HCT116 (cell line): ENCODE results near the gene CPM. TPM values are rescaled to one million over a fixed set of nuclear protein-coding genes. Genes with fewer than 3 reads are reported as not detected.

Experiments
- ATAC-seq: fragments of 200-7000 bp; cut with Tn5 transposase; 2 replicates; pipeline ENCODE4 v1.9.1; 2020; ENCODE audit warnings: mild to moderate bottlenecking, moderate library complexity
- BruUV-seq: library from RNA; stranded (reverse); fragments of 400-500 nt; replicated peaks from 2 replicates; lab custom pipeline; 2021; lab: Mats Ljungman, UMichigan
- CTCF ChIA-PET: fragments of 300-600 bp; sonication (Branson Sonifier 250); formaldehyde crosslinking; loops from one replicate; lab custom pipeline; 2021; ENCODE audit warnings: antibody characterized with exemption; lab: Charles Lee
- POLR2A ChIA-PET: fragments of 300-600, 350-600 bp; sonication (Branson Sonifier 250); formaldehyde crosslinking; loops from one replicate; lab custom pipeline; 2021; ENCODE audit warnings: antibody characterized with exemption; lab: Charles Lee
- RAD21 ChIA-PET, 2 experiments: fragments of 300-600 bp; sonication (Branson Sonifier 250); formaldehyde crosslinking; loops; one replicate each; lab custom pipeline; 2023; ENCODE audit warnings: low total read pairs in 2 of 2; ENCODE audit not compliant: uncharacterized antibody in 2 of 2, unreplicated experiment in 2 of 2, low non-redundant PET in 1 of 2; lab: Charles Lee
- DNase-seq: peaks from one replicate; pipeline ENCODE4 v3.0.0-alpha.2; 2010; ENCODE audit warnings: low read depth, low spot score
- H2AFZ ChIP-seq: fragments of 200-600 bp; shearing (Covaris generic), sonication (generic); 2 replicates; pipeline ENCODE4 v1.6.1; 2017; ENCODE audit warnings: low read depth, mixed run types, mixed read lengths, antibody characterized with exemption, low read length; ENCODE audit not compliant: poor library complexity, severe bottlenecking
- H3K27ac ChIP-seq: 2 replicates; pipeline ENCODE4 v1.5.1; 2012; ENCODE audit warnings: low read depth, low read length
- H3K27me3 ChIP-seq: fragments of 200-600 bp; sonication (generic); 2 replicates; pipeline ENCODE4 v1.6.1; 2016; ENCODE audit warnings: mixed run types, low read length, mixed read lengths; ENCODE audit not compliant: insufficient read depth
- H3K36me3 ChIP-seq, 2 experiments: fragments of 200-500 bp in 1 of 2; fragments of 200-600 bp in 1 of 2; sonication (Bioruptor generic) in 1 of 2; sonication (generic) in 1 of 2; 2 replicates each; pipeline versions ENCODE4 v1.5.1 to v1.6.1; 2014 to 2016; ENCODE audit warnings: low read length in 2 of 2, inconsistent platforms in 1 of 2, mixed read lengths in 1 of 2, mixed run types in 1 of 2; ENCODE audit not compliant: insufficient read depth in 2 of 2, control insufficient read depth in 1 of 2
- H3K4me1 ChIP-seq, 2 experiments: fragments of 200-600 bp in 1 of 2; sonication (generic) in 1 of 2; 2 replicates each; pipeline versions ENCODE4 v1.5.1 to v1.6.1; 2012 to 2017; ENCODE audit warnings: low read length in 2 of 2, inconsistent platforms in 1 of 2, mild to moderate bottlenecking in 1 of 2, mixed read lengths in 1 of 2, mixed run types in 1 of 2, moderate library complexity in 1 of 2; ENCODE audit not compliant: insufficient read depth in 2 of 2, control insufficient read depth in 1 of 2
- H3K4me2 ChIP-seq: fragments of 200-600 bp; sonication (generic); 2 replicates; pipeline ENCODE4 v1.6.1; 2017; ENCODE audit warnings: mixed run types, low read length, mixed read lengths
- H3K4me3 ChIP-seq, 2 experiments: fragments of 200-600 bp in 1 of 2; sonication (generic) in 1 of 2; replicated peaks in 1 of 2; 2 replicates each; pipeline ENCODE4 v1.5.1; 2011 to 2016; ENCODE audit warnings: low read length in 2 of 2, control low read depth in 1 of 2, low read depth in 1 of 2, mild to moderate bottlenecking in 1 of 2, mixed read lengths in 1 of 2, mixed run types in 1 of 2
- H3K79me2 ChIP-seq: fragments of 200-600 bp; sonication (generic); 2 replicates; pipeline ENCODE4 v1.6.1; 2017; ENCODE audit warnings: mild to moderate bottlenecking, mixed run types, low read length, moderate library complexity, mixed read lengths; ENCODE audit not compliant: insufficient read depth
- H3K9ac ChIP-seq: fragments of 200-600 bp; sonication (generic); 2 replicates; pipeline ENCODE4 v1.6.1; 2016; ENCODE audit warnings: low read length, mixed read lengths
- H3K9me2 ChIP-seq: fragments of 200-600 bp; sonication (generic), shearing (Covaris generic); 2 replicates; pipeline ENCODE4 v1.6.1; 2017; ENCODE audit warnings: mixed run types, mild to moderate bottlenecking, moderate library complexity; ENCODE audit not compliant: insufficient read depth
- H3K9me3 ChIP-seq, 2 experiments: fragments of 200-500 bp in 1 of 2; fragments of 200-600 bp in 1 of 2; sonication (Bioruptor generic) in 1 of 2; sonication (generic) in 1 of 2; 2 replicates each; pipeline ENCODE4 v1.6.1; 2014 to 2017; ENCODE audit warnings: low read length in 2 of 2, mixed read lengths in 2 of 2, inconsistent platforms in 1 of 2, low read depth in 1 of 2, mild to moderate bottlenecking in 1 of 2, mixed run types in 1 of 2, moderate library complexity in 1 of 2; ENCODE audit not compliant: control insufficient read depth in 1 of 2, insufficient read depth in 1 of 2
- H4K20me1 ChIP-seq: fragments of 200-600 bp; sonication (generic), shearing (Covaris generic); 2 replicates; pipeline ENCODE4 v1.6.1; 2017; ENCODE audit warnings: mixed run types, mild to moderate bottlenecking, moderate library complexity; ENCODE audit not compliant: insufficient read depth
- CBX3 ChIP-seq: IDR thresholded peaks from 2 replicates; pipeline ENCODE4 v1.6.1; 2012; ENCODE audit warnings: low read depth
- CEBPB ChIP-seq: IDR thresholded peaks from 2 replicates; pipeline ENCODE4 v1.6.1; 2012; ENCODE audit warnings: low read depth
- EGR1 ChIP-seq: IDR thresholded peaks from 2 replicates; pipeline ENCODE4 v1.6.1; 2012; ENCODE audit warnings: low read depth
- ELF1 ChIP-seq: IDR thresholded peaks from 2 replicates; pipeline ENCODE4 v1.6.1; 2012; ENCODE audit warnings: low read depth, borderline replicate concordance
- EZH2 ChIP-seq: fragments of 200-600 bp; sonication (generic); IDR thresholded peaks from 2 replicates; pipeline ENCODE4 v1.6.1; 2017; ENCODE audit warnings: antibody characterized with exemption, mixed run types
- FOSL1 ChIP-seq: IDR thresholded peaks from 2 replicates; pipeline ENCODE4 v1.6.1; 2012; ENCODE audit warnings: low read depth
- POLR2A ChIP-seq: IDR thresholded peaks from 2 replicates; pipeline ENCODE4 v1.7.0; 2011; ENCODE audit warnings: borderline replicate concordance; ENCODE audit not compliant: insufficient read depth, insufficient read length; ENCODE audit errors: extremely low read depth
- POLR2AphosphoS5 ChIP-seq: IDR thresholded peaks from 2 replicates; pipeline ENCODE4 v1.6.1; 2011; ENCODE audit warnings: mild to moderate bottlenecking, low read depth, low read length, moderate library complexity
- RAD21 ChIP-seq: IDR thresholded peaks from 2 replicates; pipeline ENCODE4 v1.6.1; 2012; ENCODE audit warnings: low read depth, mild to moderate bottlenecking
- REST ChIP-seq: IDR thresholded peaks from 2 replicates; pipeline ENCODE4 v1.6.1; 2012; ENCODE audit warnings: low read depth
- SIN3A ChIP-seq: IDR thresholded peaks from 2 replicates; pipeline ENCODE4 v1.6.1; 2012; ENCODE audit warnings: low read depth
- SP1 ChIP-seq: IDR thresholded peaks from 2 replicates; pipeline ENCODE4 v1.6.1; 2012; ENCODE audit warnings: low read depth
- SRF ChIP-seq: IDR thresholded peaks from 2 replicates; pipeline ENCODE4 v1.6.1; 2012; ENCODE audit warnings: low read depth
- TCF7L2 ChIP-seq: IDR thresholded peaks from 2 replicates; pipeline ENCODE4 v1.7.0; 2011; ENCODE audit warnings: borderline replicate concordance, inconsistent platforms; ENCODE audit not compliant: insufficient read depth, insufficient read length; ENCODE audit errors: extremely low read depth
- ZFX ChIP-seq: fragments of 450-650 bp; IDR thresholded peaks from 2 replicates; pipeline ENCODE4 v1.6.1; 2017
- ZNF274 ChIP-seq: fragments of 200-500 bp; sonication (Bioruptor generic); IDR thresholded peaks from 2 replicates; pipeline ENCODE4 v1.6.1; 2014; ENCODE audit warnings: mild to moderate bottlenecking, low read depth, low read length, inconsistent platforms
- intact Hi-C: fragments of 100-400 bp; cut with micrococcal nuclease; formaldehyde crosslinking; loops from 2 replicates; pipeline ENCODE4 v1.10.0; 2022
- total RNA-seq: library from RNA; stranded (reverse); gene quantifications from one replicate; pipeline ENCODE4 v1.2.1, GENCODE V29; 2021; ENCODE audit not compliant: unreplicated experiment
- TF ChIP-seq, protein P1 (sequence below): IDR thresholded peaks from 2 replicates; pipeline ENCODE4 v1.6.1; 2012
- TF ChIP-seq, protein P2 (sequence below), 3 experiments: fragments of 200-600 bp in 1 of 3; sonication (generic) in 1 of 3; IDR thresholded peaks in 2 of 3; conservative IDR thresholded peaks in 1 of 3; 2 replicates each; pipeline ENCODE4 v1.5.1; 2012 to 2017; ENCODE audit warnings: low read depth in 2 of 3, low read length in 2 of 3, antibody characterized with exemption in 1 of 3, borderline replicate concordance in 1 of 3, control low read depth in 1 of 3, mild to moderate bottlenecking in 1 of 3, mixed read lengths in 1 of 3, mixed run types in 1 of 3, moderate library complexity in 1 of 3; ENCODE audit not compliant: insufficient read depth in 1 of 3
- TF ChIP-seq, protein P3 (sequence below): IDR thresholded peaks from 2 replicates; pipeline ENCODE4 v1.6.1; 2011; ENCODE audit warnings: mild to moderate bottlenecking, low read length, moderate library complexity; ENCODE audit not compliant: insufficient replicate concordance; ENCODE audit errors: extremely low read depth
- TF ChIP-seq, protein P4 (sequence below): IDR thresholded peaks from 2 replicates; pipeline ENCODE4 v1.6.1; 2012

CPM gene
- total RNA-seq, 1 experiment from 2014 or later, result 5.3 TPM

DNA sequence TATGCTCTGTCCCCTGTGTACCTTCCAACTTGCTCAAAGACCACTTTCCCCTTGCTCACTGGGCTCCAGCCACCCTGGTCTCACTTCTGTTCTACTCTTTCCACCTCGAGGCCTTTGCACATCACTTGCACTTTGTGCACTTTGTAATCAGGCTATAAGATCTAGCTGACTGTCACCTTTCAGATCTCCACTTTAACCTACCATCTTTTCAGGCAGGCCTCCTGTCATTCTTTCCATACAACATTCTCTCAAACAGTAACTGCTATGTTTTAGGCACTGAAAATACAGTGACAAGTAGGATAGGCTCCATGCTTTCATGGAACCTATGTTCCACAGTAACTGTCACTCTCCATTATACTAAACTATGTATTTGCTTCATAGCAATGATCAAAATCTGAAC lies 14.0 kb downstream of the CPM start:
- Histone ChIP-seq H3K79me2 (no peaks in the 10 kb centered on the region), H3K36me3 (no peaks in the 10 kb centered on the region), H3K9me2 (no peaks in the 10 kb centered on the region), H3K4me1 (no peaks in the 10 kb centered on the region), H3K4me2 (no peak overlapping the region), H3K4me3 (no peak overlapping the region), H3K9ac (no peak overlapping the region), H3K27me3 (no peaks in the 10 kb centered on the region), H3K27ac (no peak overlapping the region), H4K20me1 (no peaks in the 10 kb centered on the region), H2AFZ (no peak overlapping the region), H3K9me3 (no peaks in the 10 kb centered on the region)
- ATAC-seq, result no peak
- ChIA-PET RAD21 (no interaction called here), CTCF (no interaction called here), POLR2A (no interaction called here)
- intact Hi-C loops, result no loop called here
- BruUV-seq, result no TSS peak
- TF ChIP-seq ZFX, result no peak
- no peak for TF ChIP-seq CEBPB
- TF ChIP-seq, protein P1, sequence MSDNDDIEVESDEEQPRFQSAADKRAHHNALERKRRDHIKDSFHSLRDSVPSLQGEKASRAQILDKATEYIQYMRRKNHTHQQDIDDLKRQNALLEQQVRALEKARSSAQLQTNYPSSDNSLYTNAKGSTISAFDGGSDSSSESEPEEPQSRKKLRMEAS, result no peak
- TF ChIP-seq, protein P2, sequence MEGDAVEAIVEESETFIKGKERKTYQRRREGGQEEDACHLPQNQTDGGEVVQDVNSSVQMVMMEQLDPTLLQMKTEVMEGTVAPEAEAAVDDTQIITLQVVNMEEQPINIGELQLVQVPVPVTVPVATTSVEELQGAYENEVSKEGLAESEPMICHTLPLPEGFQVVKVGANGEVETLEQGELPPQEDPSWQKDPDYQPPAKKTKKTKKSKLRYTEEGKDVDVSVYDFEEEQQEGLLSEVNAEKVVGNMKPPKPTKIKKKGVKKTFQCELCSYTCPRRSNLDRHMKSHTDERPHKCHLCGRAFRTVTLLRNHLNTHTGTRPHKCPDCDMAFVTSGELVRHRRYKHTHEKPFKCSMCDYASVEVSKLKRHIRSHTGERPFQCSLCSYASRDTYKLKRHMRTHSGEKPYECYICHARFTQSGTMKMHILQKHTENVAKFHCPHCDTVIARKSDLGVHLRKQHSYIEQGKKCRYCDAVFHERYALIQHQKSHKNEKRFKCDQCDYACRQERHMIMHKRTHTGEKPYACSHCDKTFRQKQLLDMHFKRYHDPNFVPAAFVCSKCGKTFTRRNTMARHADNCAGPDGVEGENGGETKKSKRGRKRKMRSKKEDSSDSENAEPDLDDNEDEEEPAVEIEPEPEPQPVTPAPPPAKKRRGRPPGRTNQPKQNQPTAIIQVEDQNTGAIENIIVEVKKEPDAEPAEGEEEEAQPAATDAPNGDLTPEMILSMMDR (IDR thresholded peaks at IDR 0.05 in 2 of 3, conservative IDR thresholded peaks at IDR 0.05 in 1 of 3; ENCODE audit: borderline replicate concordance in 1 of 3, insufficient read depth in 1 of 3, low read depth in 2 of 3, low read length in 2 of 3), result no peak
- no peak for TF ChIP-seq SRF
- no peak for TF ChIP-seq POLR2A
- TF ChIP-seq EZH2, result no peak
- no peak for TF ChIP-seq ZNF274
- TF ChIP-seq, protein P3, sequence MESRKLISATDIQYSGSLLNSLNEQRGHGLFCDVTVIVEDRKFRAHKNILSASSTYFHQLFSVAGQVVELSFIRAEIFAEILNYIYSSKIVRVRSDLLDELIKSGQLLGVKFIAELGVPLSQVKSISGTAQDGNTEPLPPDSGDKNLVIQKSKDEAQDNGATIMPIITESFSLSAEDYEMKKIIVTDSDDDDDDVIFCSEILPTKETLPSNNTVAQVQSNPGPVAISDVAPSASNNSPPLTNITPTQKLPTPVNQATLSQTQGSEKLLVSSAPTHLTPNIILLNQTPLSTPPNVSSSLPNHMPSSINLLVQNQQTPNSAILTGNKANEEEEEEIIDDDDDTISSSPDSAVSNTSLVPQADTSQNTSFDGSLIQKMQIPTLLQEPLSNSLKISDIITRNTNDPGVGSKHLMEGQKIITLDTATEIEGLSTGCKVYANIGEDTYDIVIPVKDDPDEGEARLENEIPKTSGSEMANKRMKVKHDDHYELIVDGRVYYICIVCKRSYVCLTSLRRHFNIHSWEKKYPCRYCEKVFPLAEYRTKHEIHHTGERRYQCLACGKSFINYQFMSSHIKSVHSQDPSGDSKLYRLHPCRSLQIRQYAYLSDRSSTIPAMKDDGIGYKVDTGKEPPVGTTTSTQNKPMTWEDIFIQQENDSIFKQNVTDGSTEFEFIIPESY, result no peak
- TF ChIP-seq SP1, result no peak
- TF ChIP-seq REST, result no peak
- no peak for TF ChIP-seq FOSL1
- TF ChIP-seq ELF1, result no peak
- no peak for TF ChIP-seq POLR2AphosphoS5
- TF ChIP-seq RAD21, result no peak
- no peak for TF ChIP-seq EGR1
- TF ChIP-seq TCF7L2, result no peak
- TF ChIP-seq CBX3, result no peak
- TF ChIP-seq SIN3A, result no peak
- TF ChIP-seq, protein P4, sequence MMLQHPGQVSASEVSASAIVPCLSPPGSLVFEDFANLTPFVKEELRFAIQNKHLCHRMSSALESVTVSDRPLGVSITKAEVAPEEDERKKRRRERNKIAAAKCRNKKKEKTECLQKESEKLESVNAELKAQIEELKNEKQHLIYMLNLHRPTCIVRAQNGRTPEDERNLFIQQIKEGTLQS, result no peak
- no peak for DNase-seq
